GM21360 (cell line): ENCODE results near the gene XKR8.
"Not testable (repeated sequence)": the region's sequence is repeated elsewhere in the genome, so short reads cannot be mapped to it uniquely, and the experiment has no call there.

ENCODE experiments used
- ATAC-seq: cut with Tn5 transposase; IDR thresholded peaks from one replicate; pipeline ENCODE4 v1.9.1; 2021; ENCODE audit warnings: mild to moderate bottlenecking, moderate library complexity; ENCODE audit not compliant: unreplicated experiment

XKR8 gene

GRCh38 chr1:27981145-27981544, 21.4 kb downstream of the XKR8 start:
- ATAC-seq, result no peak

- no peak for ATAC-seq
Observed at GRCh38 chr1:27990920-27991537, 31.3 kb downstream of the XKR8 start.

GRCh38 chr1:27992276-27992675, 32.5 kb downstream of the XKR8 start:
- ATAC-seq, result no peak

- ATAC-seq, result no peak
Observed at GRCh38 chr1:27993241-27993640, 33.5 kb downstream of the XKR8 start.

- ATAC-seq, result no peak
Observed at GRCh38 chr1:27994060-27994459, 34.3 kb downstream of the XKR8 start.

- ATAC-seq, result not testable (repeated sequence)
Observed at GRCh38 chr1:27994526-27994925, 34.8 kb downstream of the XKR8 start.

GRCh38 chr1:27999055-27999454, 39.3 kb downstream of the XKR8 start:
- no peak for ATAC-seq

- ATAC-seq, result no peak
Observed at GRCh38 chr1:28002600-28002999, 42.8 kb downstream of the XKR8 start.

GRCh38 chr1:28003117-28003516, 43.3 kb downstream of the XKR8 start:
- not testable (repeated sequence) for ATAC-seq

GRCh38 chr1:28010969-28011368, 51.2 kb downstream of the XKR8 start:
- no peak for ATAC-seq
